ENCODE measurements around the gene USP9Y. TPM values are rescaled to one million over a fixed set of nuclear protein-coding genes. Genes with fewer than 3 reads are reported as not detected.
A peak's percentile ranks its signal among the peaks of the same experiment; 100 is the strongest.
"Not testable (repeated sequence)": the region's sequence is repeated elsewhere in the genome, so short reads cannot be mapped to it uniquely, and the experiment has no call there.

Gene USP9Y
- 20.9 and 34.5 TPM in 2 replicates for polyA plus RNA-seq (2011; rRNA removed)
- polyA minus RNA-seq (2011; rRNA and poly(A)+ RNA removed): 22.7 and 29.1 TPM in 2 replicates

- Histone ChIP-seq H3K4me3 (ENCODE audit: low read depth, low read length) (no peak within 1 kb of the TSS), H3K27me3 (ENCODE audit: control insufficient read depth, insufficient read depth, low read length) (no peaks in the 10 kb centered on the region), H3K36me3 (ENCODE audit: control insufficient read depth, insufficient read depth, low read length) (peaks cover 1% of the 10 kb centered on the region; the same call in 1 of the 2 replicates)
- no peak for TF ChIP-seq CTCF (IDR thresholded peaks at IDR 0.05; ENCODE audit: insufficient read depth, low read depth, low read length)
- POLR2A ChIA-PET: no interaction called here
- CTCF ChIA-PET: no interaction called here
- DNase-seq (ENCODE audit: low read depth): no peak
Measured at GRCh38 chrY:12701181-12701695, at the start of gene USP9Y. USP9Y (plus strand) TSS chrY:12701231; CDS start chrY:12709448, 8,217 bp downstream.

GRCh38 chrY:12651621-12652036 lies 49.4 kb upstream of the USP9Y start:
- Histone ChIP-seq H3K36me3 (ENCODE audit: control insufficient read depth, insufficient read depth, low read length) (no peaks in the 10 kb centered on the region), H3K27me3 (ENCODE audit: control insufficient read depth, insufficient read depth, low read length) (no peaks in the 10 kb centered on the region), H3K4me3 (ENCODE audit: low read depth, low read length) (no peak overlapping the region)
- POLR2A ChIA-PET: interaction anchor here (1.3 kb wide), 1 partner anchor 10 kb away, joined by 4 read pairs; no protein-coding TSS in a partner anchor
- no peak for TF ChIP-seq CTCF (IDR thresholded peaks at IDR 0.05; ENCODE audit: insufficient read depth, low read depth, low read length)
- peak; percentile 71 for DNase-seq (ENCODE audit: low read depth)
- CTCF ChIA-PET: no interaction called here

GRCh38 chrY:12661745-12662681 lies 39.0 kb upstream of the USP9Y start:
- no peak for TF ChIP-seq CTCF (IDR thresholded peaks at IDR 0.05; ENCODE audit: insufficient read depth, low read depth, low read length)
- Histone ChIP-seq H3K4me3 (ENCODE audit: low read depth, low read length) (peak overlapping the region; percentile 74), H3K36me3 (ENCODE audit: control insufficient read depth, insufficient read depth, low read length) (no peaks in the 10 kb centered on the region), H3K27me3 (ENCODE audit: control insufficient read depth, insufficient read depth, low read length) (no peaks in the 10 kb centered on the region)
- CTCF ChIA-PET: no interaction called here
- DNase-seq (ENCODE audit: low read depth): no peak
- POLR2A ChIA-PET: interaction anchor here (0.7 kb wide), 1 partner anchor 11 kb away, joined by 4 read pairs; no protein-coding TSS in a partner anchor

- no peak for DNase-seq (ENCODE audit: low read depth)
- no peak for TF ChIP-seq CTCF (IDR thresholded peaks at IDR 0.05; ENCODE audit: insufficient read depth, low read depth, low read length)
- ChIA-PET POLR2A (no interaction called here), CTCF (no interaction called here)
- Histone ChIP-seq H3K36me3 (ENCODE audit: control insufficient read depth, insufficient read depth, low read length) (no peaks in the 10 kb centered on the region), H3K4me3 (ENCODE audit: low read depth, low read length) (peak overlapping the region; percentile 74), H3K27me3 (ENCODE audit: control insufficient read depth, insufficient read depth, low read length) (no peaks in the 10 kb centered on the region)
Measured at GRCh38 chrY:12662745-12663591, 38.1 kb upstream of the USP9Y start.

- peak overlapping the region; percentile 74 for H3K4me3 ChIP-seq (ENCODE audit: low read depth, low read length)
- CTCF ChIA-PET; POLR2A ChIA-PET; H3K27me3 ChIP-seq (ENCODE audit: control insufficient read depth, insufficient read depth, low read length); DNase-seq (ENCODE audit: low read depth); H3K36me3 ChIP-seq (ENCODE audit: control insufficient read depth, insufficient read depth, low read length): not testable (repeated sequence)
Measured at GRCh38 chrY:12663845-12664244, 37.2 kb upstream of the USP9Y start.
